HPDE6-E6E7 (cell line): ENCODE data around the gene TTLL6.
"Not testable (repeated sequence)": the region's sequence is repeated elsewhere in the genome, so short reads cannot be mapped to it uniquely, and the experiment has no call there.

ENCODE experiments used
- DNase-seq: peaks from one replicate; pipeline ENCODE4 v3.0.0; 2011; ENCODE audit warnings: missing footprints; ENCODE audit errors: extremely low spot score

TTLL6 gene

GRCh38 chr17:48815311-48815710 is 1.7 kb downstream of the TTLL6 start:
- DNase-seq = no peak

- DNase-seq = peak; percentile 64
Observed at GRCh38 chr17:48814504-48814903, 2.5 kb downstream of the TTLL6 start.

GRCh38 chr17:48812001-48812400 is 5.0 kb downstream of the TTLL6 start:
- DNase-seq = no peak

GRCh38 chr17:48809182-48809581 is 7.8 kb downstream of the TTLL6 start:
- no peak for DNase-seq

GRCh38 chr17:48804936-48805411 is 12.1 kb downstream of the TTLL6 start:
- peak; percentile 77 for DNase-seq

- no peak for DNase-seq
Observed at GRCh38 chr17:48800626-48801217, 16.3 kb downstream of the TTLL6 start.

GRCh38 chr17:48799069-48799723 is 17.8 kb downstream of the TTLL6 start:
- DNase-seq = no peak

GRCh38 chr17:48796163-48796522 is 20.9 kb downstream of the TTLL6 start:
- not testable (repeated sequence) for DNase-seq

- DNase-seq = no peak
Observed at GRCh38 chr17:48795444-48796162, 21.4 kb downstream of the TTLL6 start.

- no peak for DNase-seq
Observed at GRCh38 chr17:48792033-48792798, 24.8 kb downstream of the TTLL6 start.

- DNase-seq = peak; percentile 71
Observed at GRCh38 chr17:48791128-48792032, 25.6 kb downstream of the TTLL6 start.

GRCh38 chr17:48790607-48791127 is 26.4 kb downstream of the TTLL6 start:
- DNase-seq = no peak

- no peak for DNase-seq
Observed at GRCh38 chr17:48787828-48788227, 29.2 kb downstream of the TTLL6 start.

- DNase-seq = no peak
Observed at GRCh38 chr17:48779421-48779820, 37.6 kb downstream of the TTLL6 start.

GRCh38 chr17:48776602-48777001 is 40.4 kb downstream of the TTLL6 start:
- DNase-seq = no peak

- DNase-seq = no peak
Observed at GRCh38 chr17:48773245-48773644, 43.8 kb downstream of the TTLL6 start.

- DNase-seq = no peak
Observed at GRCh38 chr17:48770954-48771353, 46.1 kb downstream of the TTLL6 start.

- no peak for DNase-seq
Observed at GRCh38 chr17:48769009-48769675, 47.9 kb downstream of the TTLL6 start.

- no peak for DNase-seq
Observed at GRCh38 chr17:48767263-48767774, 49.7 kb downstream of the TTLL6 start.

GRCh38 chr17:48761114-48761513 is 55.9 kb downstream of the TTLL6 start:
- no peak for DNase-seq
